ENCODE results near the gene WNT2B. TPM values are rescaled to one million over a fixed set of nuclear protein-coding genes. Genes with fewer than 3 reads are reported as not detected.

Gene WNT2B
- total RNA-seq, 2 experiments from 2014 or later = not detected

- Mint-ChIP-seq H3K27me3 (no peaks in the 10 kb centered on the region), H3K9me3 (no peaks in the 10 kb centered on the region), H3K27ac (no peak overlapping the region), H3K36me3 (ENCODE audit: low read depth) (peaks cover 13% of the 10 kb centered on the region), H3K4me1 (ENCODE audit: low read depth) (no peaks in the 10 kb centered on the region), H3K4me3 (no peak overlapping the region)
- ChIA-PET CTCF (no interaction called here), POLR2A (no interaction called here)
- DNase-seq = no peak
- no peak for ATAC-seq
- intact Hi-C loops (cut with micrococcal nuclease) = no loop called here
- TF ChIP-seq, protein P1, sequence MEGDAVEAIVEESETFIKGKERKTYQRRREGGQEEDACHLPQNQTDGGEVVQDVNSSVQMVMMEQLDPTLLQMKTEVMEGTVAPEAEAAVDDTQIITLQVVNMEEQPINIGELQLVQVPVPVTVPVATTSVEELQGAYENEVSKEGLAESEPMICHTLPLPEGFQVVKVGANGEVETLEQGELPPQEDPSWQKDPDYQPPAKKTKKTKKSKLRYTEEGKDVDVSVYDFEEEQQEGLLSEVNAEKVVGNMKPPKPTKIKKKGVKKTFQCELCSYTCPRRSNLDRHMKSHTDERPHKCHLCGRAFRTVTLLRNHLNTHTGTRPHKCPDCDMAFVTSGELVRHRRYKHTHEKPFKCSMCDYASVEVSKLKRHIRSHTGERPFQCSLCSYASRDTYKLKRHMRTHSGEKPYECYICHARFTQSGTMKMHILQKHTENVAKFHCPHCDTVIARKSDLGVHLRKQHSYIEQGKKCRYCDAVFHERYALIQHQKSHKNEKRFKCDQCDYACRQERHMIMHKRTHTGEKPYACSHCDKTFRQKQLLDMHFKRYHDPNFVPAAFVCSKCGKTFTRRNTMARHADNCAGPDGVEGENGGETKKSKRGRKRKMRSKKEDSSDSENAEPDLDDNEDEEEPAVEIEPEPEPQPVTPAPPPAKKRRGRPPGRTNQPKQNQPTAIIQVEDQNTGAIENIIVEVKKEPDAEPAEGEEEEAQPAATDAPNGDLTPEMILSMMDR (IDR thresholded peaks at IDR 0.05) = no peak
Observed at GRCh38 chr1:112575154-112575804, 66.5 kb downstream of the WNT2B start.

- H3K27ac Mint-ChIP-seq = no peak overlapping the region
- no peak for DNase-seq
- no peak overlapping the region for H3K4me3 Mint-ChIP-seq
- CTCF ChIA-PET = no interaction called here
- no peaks in the 10 kb centered on the region for H3K9me3 Mint-ChIP-seq
- no peaks in the 10 kb centered on the region for H3K27me3 Mint-ChIP-seq
- intact Hi-C loops (cut with micrococcal nuclease) = no loop called here
- peaks cover 13% of the 10 kb centered on the region for H3K36me3 Mint-ChIP-seq (ENCODE audit: low read depth)
- TF ChIP-seq, protein P1 (IDR thresholded peaks at IDR 0.05) = no peak
- no peaks in the 10 kb centered on the region for H3K4me1 Mint-ChIP-seq (ENCODE audit: low read depth)
- no peak for ATAC-seq
- POLR2A ChIA-PET = no interaction called here
Observed at GRCh38 chr1:112576240-112576639, 67.5 kb downstream of the WNT2B start.

Small RNA genes within 50 kb of the gene (microRNA-seq; reads per million reads assigned to microRNA genes)
- gene MIR4256 (ENCODE audit: borderline microRNAs expressed, borderline replicate concordance) = not detected

Other genes with a start within 250 kb of the WNT2B start
- 1 to 10 TPM; 1.1 to 1.7 TPM for gene CTTNBP2NL, start 112.8 kb upstream of the WNT2B start, total RNA-seq
- 10 to 100 TPM; 11.9 to 12.2 TPM for gene ST7L, start 110.2 kb downstream of the WNT2B start, total RNA-seq
- gene CAPZA1, start 110.9 kb downstream of the WNT2B start, total RNA-seq = 100 to 1,000 TPM; 220 to 230 TPM
- gene MOV10, start 165.7 kb downstream of the WNT2B start, total RNA-seq = 10 to 100 TPM; 77.2 to 78.5 TPM
- gene RHOC, start 198.2 kb downstream of the WNT2B start, total RNA-seq = 10 to 100 TPM; 34.2 to 34.7 TPM
- 1 to 10 TPM; 1.7 to 2.8 TPM for gene PPM1J, start 206.4 kb downstream of the WNT2B start, total RNA-seq